H1 (cell line): ENCODE data around the gene HS2ST1. TPM values are rescaled to one million over a fixed set of nuclear protein-coding genes. Genes with fewer than 3 reads are reported as not detected.

Source experiments
- CTCF ChIA-PET: fragments of 300-600 bp; sonication (Branson Sonifier 250); formaldehyde crosslinking; loops from one replicate; lab custom pipeline; 2021; ENCODE audit not compliant: partially characterized antibody; lab: Charles Lee
- POLR2A ChIA-PET: fragments of 300-600 bp; sonication (Branson Sonifier 250); formaldehyde crosslinking; loops from one replicate; lab custom pipeline; 2021; ENCODE audit warnings: inconsistent platforms; ENCODE audit not compliant: partially characterized antibody; lab: Charles Lee
- DNase-seq, 2 experiments: peaks; one replicate each; pipeline versions ENCODE4 v3.0.0 to v3.0.0-alpha.2; 2010 to 2022; ENCODE audit warnings: low spot score in 2 of 2, low read depth in 1 of 2, mixed read lengths in 1 of 2
- FAIRE-seq: peaks from 2 replicates; lab custom pipeline; 2011; peaks lifted over from hg19 to GRCh38; lab: Jason Lieb, UNC
- H2AFZ ChIP-seq: 2 replicates; pipeline ENCODE4 v1.8.1; 2012; ENCODE audit warnings: low read length, inconsistent platforms
- H2AK5ac ChIP-seq: 2 replicates; pipeline ENCODE4 v1.6.1; 2013; ENCODE audit warnings: low read depth, low read length
- H2BK120ac ChIP-seq: replicated peaks from 2 replicates; pipeline ENCODE3; 2013; ENCODE audit warnings: low read depth, low read length, inconsistent platforms
- H2BK12ac ChIP-seq: 2 replicates; pipeline ENCODE4 v1.6.1; 2013; ENCODE audit warnings: low read depth, low read length
- H2BK15ac ChIP-seq: 2 replicates; pipeline ENCODE4 v1.6.1; 2013; ENCODE audit warnings: low read length
- H2BK20ac ChIP-seq: 2 replicates; pipeline ENCODE4 v1.6.1; 2013; ENCODE audit warnings: low read length
- H2BK5ac ChIP-seq: 2 replicates; pipeline ENCODE4 v1.6.1; 2013; ENCODE audit warnings: low read depth, low read length
- H3K14ac ChIP-seq: 2 replicates; pipeline ENCODE4 v1.6.1; 2013; ENCODE audit warnings: inconsistent platforms; ENCODE audit not compliant: insufficient read length
- H3K18ac ChIP-seq: 2 replicates; pipeline ENCODE4 v1.6.1; 2013; ENCODE audit warnings: low read length; ENCODE audit errors: extremely low read depth
- H3K23ac ChIP-seq: 2 replicates; pipeline ENCODE4 v1.6.1; 2013; ENCODE audit warnings: inconsistent platforms; ENCODE audit not compliant: insufficient read length
- H3K23me2 ChIP-seq: 2 replicates; pipeline ENCODE4 v1.6.1; 2013; ENCODE audit warnings: low read depth, low read length
- H3K27ac ChIP-seq: 2 replicates; pipeline ENCODE4 v1.6.1; 2011; ENCODE audit warnings: low read depth, low read length, inconsistent platforms
- H3K27me3 ChIP-seq, 4 experiments: replicated peaks in 1 of 4; 1 replicate in 1 of 4; 2 replicates in 3 of 4; pipeline versions ENCODE4 v1.6.1 to v1.8.1; 2011 to 2013; ENCODE audit warnings: low read length in 3 of 4, mild to moderate bottlenecking in 3 of 4, inconsistent platforms in 2 of 4, mixed read lengths in 2 of 4, moderate library complexity in 1 of 4; ENCODE audit not compliant: control insufficient read depth in 3 of 4, insufficient read depth in 3 of 4; ENCODE audit errors: extremely low read depth in 1 of 4
- H3K36me3 ChIP-seq, 4 experiments: 2 replicates each; pipeline versions ENCODE4 v1.6.1 to v1.8.1; 2011 to 2013; ENCODE audit warnings: mild to moderate bottlenecking in 4 of 4, low read length in 3 of 4, moderate library complexity in 2 of 4, control low read depth in 1 of 4, inconsistent platforms in 1 of 4; ENCODE audit not compliant: insufficient read depth in 4 of 4, control insufficient read depth in 2 of 4
- H3K4ac ChIP-seq: replicated peaks from 2 replicates; pipeline ENCODE3; 2013; ENCODE audit warnings: low read length, low read depth, mixed read lengths, inconsistent platforms; ENCODE audit not compliant: insufficient read length
- H3K4me1 ChIP-seq, 4 experiments: replicated peaks in 1 of 4; 1 replicate in 1 of 4; 2 replicates in 3 of 4; pipeline versions ENCODE4 v1.6.1 to v1.8.1; 2011 to 2013; ENCODE audit warnings: low read length in 3 of 4, inconsistent platforms in 2 of 4, mixed read lengths in 1 of 4; ENCODE audit not compliant: insufficient read depth in 4 of 4, control insufficient read depth in 3 of 4
- H3K4me2 ChIP-seq, 2 experiments: 2 replicates each; pipeline versions ENCODE4 v1.6.1 to v1.8.1; 2011 to 2013; ENCODE audit warnings: low read depth in 2 of 2, low read length in 2 of 2, control low read depth in 1 of 2, inconsistent platforms in 1 of 2, mild to moderate bottlenecking in 1 of 2; ENCODE audit not compliant: insufficient read depth in 1 of 2
- H3K4me3 ChIP-seq, 4 experiments: fragments of 200-600, 300-600 bp in 1 of 4; sonication (generic), shearing (Covaris generic), sonication (Bioruptor Twin) in 1 of 4; 2 replicates each; pipeline versions ENCODE4 v1.5.1 to v1.8.1; 2011 to 2016; ENCODE audit warnings: low read length in 4 of 4, low read depth in 3 of 4, control low read depth in 2 of 4, inconsistent platforms in 2 of 4, mild to moderate bottlenecking in 2 of 4, mixed read lengths in 1 of 4, moderate library complexity in 1 of 4; ENCODE audit not compliant: insufficient read depth in 2 of 4; ENCODE audit errors: extremely low read depth in 1 of 4
- H3K56ac ChIP-seq: replicated peaks from 2 replicates; pipeline ENCODE3; 2013; ENCODE audit warnings: low read depth, mild to moderate bottlenecking, mixed read lengths, low read length, inconsistent platforms; ENCODE audit not compliant: insufficient read length
- H3K79me1 ChIP-seq: 2 replicates; pipeline ENCODE4 v1.6.1; 2013; ENCODE audit warnings: low read depth, low read length, control low read depth
- H3K79me2 ChIP-seq, 2 experiments: 2 replicates each; pipeline versions ENCODE4 v1.6.1 to v1.8.1; 2012 to 2013; ENCODE audit warnings: low read length in 2 of 2, mild to moderate bottlenecking in 2 of 2, inconsistent platforms in 1 of 2; ENCODE audit not compliant: insufficient read depth in 2 of 2, control insufficient read depth in 1 of 2
- H3K9ac ChIP-seq, 4 experiments: replicated peaks in 1 of 4; 1 replicate in 1 of 4; 2 replicates in 3 of 4; pipeline versions ENCODE4 v1.6.1 to v1.8.1; 2011 to 2013; ENCODE audit warnings: low read depth in 3 of 4, low read length in 3 of 4, control low read depth in 2 of 4, mild to moderate bottlenecking in 2 of 4, moderate library complexity in 2 of 4, inconsistent platforms in 1 of 4; ENCODE audit errors: extremely low read depth in 1 of 4
- H3K9me3 ChIP-seq, 2 experiments: 2 replicates each; pipeline versions ENCODE4 v1.6.1 to v1.8.1; 2012 to 2013; ENCODE audit warnings: mild to moderate bottlenecking in 2 of 2, moderate library complexity in 2 of 2, control low read depth in 1 of 2, inconsistent platforms in 1 of 2, low read depth in 1 of 2, low read length in 1 of 2, mixed read lengths in 1 of 2; ENCODE audit not compliant: insufficient read depth in 2 of 2
- H4K20me1 ChIP-seq, 2 experiments: replicated peaks in 1 of 2; 2 replicates each; pipeline versions ENCODE3 to v1.8.1; 2011 to 2013; ENCODE audit warnings: inconsistent platforms in 2 of 2, low read length in 2 of 2, mild to moderate bottlenecking in 1 of 2; ENCODE audit not compliant: insufficient read depth in 2 of 2, control insufficient read depth in 1 of 2
- H4K5ac ChIP-seq: 2 replicates; pipeline ENCODE4 v1.6.1; 2013; ENCODE audit warnings: low read length, low read depth, mixed read lengths, inconsistent platforms; ENCODE audit not compliant: insufficient read length
- H4K8ac ChIP-seq: 2 replicates; pipeline ENCODE4 v1.8.0; 2013; ENCODE audit warnings: mild to moderate bottlenecking, moderate library complexity, low read length, inconsistent platforms; ENCODE audit not compliant: insufficient read depth; ENCODE audit errors: extremely low read depth
- H4K91ac ChIP-seq: replicated peaks from 2 replicates; pipeline ENCODE3; 2013; ENCODE audit warnings: low read length, mixed read lengths, inconsistent platforms; ENCODE audit not compliant: insufficient read length
- ASH2L ChIP-seq: fragments of 200-600, 300-600 bp; sonication (generic); IDR thresholded peaks from one replicate; pipeline ENCODE4 v1.7.1; 2017; ENCODE audit warnings: low read length
- BCL11A ChIP-seq, 2 experiments: IDR thresholded peaks; one replicate each; pipeline ENCODE4 v1.6.1; 2011; ENCODE audit warnings: low read depth in 2 of 2, low read length in 2 of 2, mild to moderate bottlenecking in 2 of 2
- BRCA1 ChIP-seq: IDR thresholded peaks from 2 replicates; pipeline ENCODE4 v1.6.1; 2012; ENCODE audit warnings: low read depth, low read length, improper control_type of control experiment
- CEBPB ChIP-seq: IDR thresholded peaks from 2 replicates; pipeline ENCODE4 v1.6.1; 2012; ENCODE audit warnings: low read depth, low read length
- CTBP2 ChIP-seq: IDR thresholded peaks from 2 replicates; pipeline ENCODE4 v1.7.0; 2011; ENCODE audit warnings: borderline replicate concordance, mild to moderate bottlenecking, moderate library complexity, mixed read lengths, low read length; ENCODE audit not compliant: insufficient read depth, insufficient read length
- KDM1A ChIP-seq: fragments of 200-600, 300-600 bp; sonication (generic); IDR thresholded peaks from 2 replicates; pipeline ENCODE4 v1.7.1; 2016; ENCODE audit warnings: mild to moderate bottlenecking, low read length, borderline replicate concordance
- RFX5 ChIP-seq: IDR thresholded peaks from 2 replicates; pipeline ENCODE4 v1.6.1; 2011; ENCODE audit warnings: low read depth, low read length, improper control_type of control experiment, borderline replicate concordance
- RNF2 ChIP-seq: fragments of 200-900, 300-1000 bp; sonication (generic); IDR thresholded peaks from 2 replicates; pipeline ENCODE4 v1.7.1; 2016; ENCODE audit warnings: borderline replicate concordance, low read depth, mild to moderate bottlenecking, antibody characterized with exemption, low read length; ENCODE audit not compliant: poor library complexity, severe bottlenecking; ENCODE audit errors: missing control alignments
- SIN3A ChIP-seq, 2 experiments: IDR thresholded peaks in 1 of 2; conservative IDR thresholded peaks in 1 of 2; 2 replicates each; pipeline ENCODE4 v1.6.1; 2011 to 2012; ENCODE audit warnings: low read length in 2 of 2, improper control_type of control experiment in 1 of 2, low read depth in 1 of 2, mild to moderate bottlenecking in 1 of 2
- SIX5 ChIP-seq: IDR thresholded peaks from 2 replicates; pipeline ENCODE4 v1.6.1; 2011; ENCODE audit warnings: mild to moderate bottlenecking, low read depth, low read length
- SUZ12 ChIP-seq: fragments of 200-600 bp; sonication (generic); IDR thresholded peaks from 2 replicates; pipeline ENCODE4 v1.6.1; 2012; ENCODE audit warnings: mild to moderate bottlenecking, inconsistent platforms, low read length, moderate library complexity, mixed read lengths
- polyA plus RNA-seq, 7 experiments: library from polyadenylated mRNA; depleted of rRNA in 3 of 7; stranded (reverse) in 5 of 7; unstranded in 2 of 7; fragments of >200 nt in 5 of 7; fragments of 200-250 nt in 2 of 7; gene quantifications; 1 replicate in 5 of 7; 2 replicates in 1 of 7; 4 replicates in 1 of 7; pipeline versions ENCODE4 v1.2.1 to v1.2.3, GENCODE V29; 2011 to 2013; ENCODE audit warnings: missing spikeins in 2 of 7, mixed read lengths in 2 of 7
- total RNA-seq: library from RNA; stranded (reverse); fragmentation: NEBNext Ultra II Directional; extraction: Animal tissue kit (Norgen Biotek cat#: 25700); gene quantifications from 2 replicates; pipeline ENCODE4 v1.2.1, GENCODE V29; 2021
- TF ChIP-seq, protein P1 (sequence below): IDR thresholded peaks from 2 replicates; pipeline ENCODE4 v1.6.1; 2011; ENCODE audit warnings: low read depth, mild to moderate bottlenecking, low read length; ENCODE audit not compliant: insufficient read depth
- TF ChIP-seq, protein P2 (sequence below): IDR thresholded peaks from 2 replicates; pipeline ENCODE4 v1.6.1; 2012; ENCODE audit warnings: inconsistent platforms

Gene HS2ST1
- total and polyA plus RNA-seq, 2 of the 8 experiments (the other 6 are each of a cell fraction or from before 2014, with no cell fraction given), result 5.2 to 28.3 TPM

DNA sequence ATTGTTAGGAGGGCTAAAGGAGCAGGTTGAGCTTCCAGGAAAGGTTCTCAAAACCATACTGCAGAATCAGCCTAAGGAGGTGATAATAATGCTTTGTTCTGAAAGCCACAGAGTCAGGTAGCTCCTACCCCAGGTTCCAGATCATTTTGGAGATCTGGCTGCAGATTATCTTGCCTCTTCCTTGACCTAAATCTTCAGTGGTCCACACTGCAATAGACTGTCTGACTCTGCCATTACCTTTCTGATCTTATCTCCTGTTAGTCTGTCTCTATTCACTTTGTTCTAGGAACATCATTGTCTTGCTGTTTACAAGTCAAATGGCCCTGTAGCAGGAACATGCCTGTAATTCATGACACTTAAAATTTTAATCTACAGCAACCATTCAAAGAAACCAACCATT lies 73.0 kb downstream of the HS2ST1 start:
- no peak overlapping the region for H3K18ac ChIP-seq
- no peak overlapping the region for H3K4me2 ChIP-seq
- H3K27ac ChIP-seq, result no peak overlapping the region
- H2AK5ac ChIP-seq, result no peak overlapping the region
- peaks cover 0 to 4% of the 10 kb centered on the region in 2 experiments for H4K20me1 ChIP-seq
- H3K4me3 ChIP-seq, result no peak overlapping the region
- DNase-seq, result no peak
- H3K9ac ChIP-seq, result no peak overlapping the region
- H3K23ac ChIP-seq, result no peak overlapping the region
- ChIA-PET POLR2A (interaction anchor here (0.7 kb wide), 1 partner anchor 29 kb away, joined by 3 read pairs; no protein-coding TSS in a partner anchor), CTCF (interaction anchor here (0.7 to 1.6 kb wide), 3 partner anchors 10 to 1355 kb away, joined by 3 to 6 read pairs (median 4); no protein-coding TSS in a partner anchor)
- no peak overlapping the region for H2AFZ ChIP-seq
- no peak overlapping the region for H2BK12ac ChIP-seq
- no peak overlapping the region for H3K56ac ChIP-seq
- H2BK20ac ChIP-seq, result no peak overlapping the region
- H3K36me3 ChIP-seq, result no peaks in the 10 kb centered on the region
- H2BK15ac ChIP-seq, result no peak overlapping the region
- no peak overlapping the region for H2BK120ac ChIP-seq
- no peaks in the 10 kb centered on the region for H3K23me2 ChIP-seq
- H4K91ac ChIP-seq, result no peak overlapping the region
- H3K79me2 ChIP-seq, result peaks cover 0 to 33% of the 10 kb centered on the region in 2 experiments; a peak in 2 of 4 replicates
- no peaks in the 10 kb centered on the region for H3K79me1 ChIP-seq
- H4K8ac ChIP-seq, result no peak overlapping the region
- no peak overlapping the region for H4K5ac ChIP-seq
- no peak overlapping the region for H3K4ac ChIP-seq
- H3K27me3 ChIP-seq, result no peaks in the 10 kb centered on the region
- no peaks in the 10 kb centered on the region for H3K9me3 ChIP-seq
- H3K4me1 ChIP-seq, result peaks cover 0 to 8% (median 0%) of the 10 kb centered on the region in 4 experiments; a peak in 3 of 7 replicates
- no peak overlapping the region for H2BK5ac ChIP-seq
- no peak for FAIRE-seq
- no peak overlapping the region for H3K14ac ChIP-seq
- TF ChIP-seq RNF2, result no peak
- no peak for TF ChIP-seq SIN3A (conservative IDR thresholded peaks at IDR 0.05 in 1 of 2, IDR thresholded peaks at IDR 0.05 in 1 of 2; ENCODE audit: low read depth in 1 of 2, low read length in 2 of 2)
- no peak for TF ChIP-seq ASH2L
- no peak for TF ChIP-seq SUZ12
- TF ChIP-seq BCL11A (IDR thresholded peaks at IDR 0.05; ENCODE audit: low read depth in 2 of 2, low read length in 2 of 2), result no peak
- TF ChIP-seq BRCA1, result no peak
- TF ChIP-seq KDM1A, result no peak
- TF ChIP-seq, protein P1, sequence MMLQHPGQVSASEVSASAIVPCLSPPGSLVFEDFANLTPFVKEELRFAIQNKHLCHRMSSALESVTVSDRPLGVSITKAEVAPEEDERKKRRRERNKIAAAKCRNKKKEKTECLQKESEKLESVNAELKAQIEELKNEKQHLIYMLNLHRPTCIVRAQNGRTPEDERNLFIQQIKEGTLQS, result no peak
- TF ChIP-seq, protein P2, sequence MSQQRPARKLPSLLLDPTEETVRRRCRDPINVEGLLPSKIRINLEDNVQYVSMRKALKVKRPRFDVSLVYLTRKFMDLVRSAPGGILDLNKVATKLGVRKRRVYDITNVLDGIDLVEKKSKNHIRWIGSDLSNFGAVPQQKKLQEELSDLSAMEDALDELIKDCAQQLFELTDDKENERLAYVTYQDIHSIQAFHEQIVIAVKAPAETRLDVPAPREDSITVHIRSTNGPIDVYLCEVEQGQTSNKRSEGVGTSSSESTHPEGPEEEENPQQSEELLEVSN, result no peak
- no peak for TF ChIP-seq CTBP2
- TF ChIP-seq SIX5, result no peak
- TF ChIP-seq RFX5, result no peak
- TF ChIP-seq CEBPB, result no peak
